GM21515 (cell line): ENCODE data around the gene TTLL1.
"Not testable (repeated sequence)": the region's sequence is repeated elsewhere in the genome, so short reads cannot be mapped to it uniquely, and the experiment has no call there.

Experiments
- ATAC-seq: cut with Tn5 transposase; IDR thresholded peaks from one replicate; pipeline ENCODE4 v1.9.1; 2021; ENCODE audit not compliant: unreplicated experiment

The TTLL1 gene

DNA sequence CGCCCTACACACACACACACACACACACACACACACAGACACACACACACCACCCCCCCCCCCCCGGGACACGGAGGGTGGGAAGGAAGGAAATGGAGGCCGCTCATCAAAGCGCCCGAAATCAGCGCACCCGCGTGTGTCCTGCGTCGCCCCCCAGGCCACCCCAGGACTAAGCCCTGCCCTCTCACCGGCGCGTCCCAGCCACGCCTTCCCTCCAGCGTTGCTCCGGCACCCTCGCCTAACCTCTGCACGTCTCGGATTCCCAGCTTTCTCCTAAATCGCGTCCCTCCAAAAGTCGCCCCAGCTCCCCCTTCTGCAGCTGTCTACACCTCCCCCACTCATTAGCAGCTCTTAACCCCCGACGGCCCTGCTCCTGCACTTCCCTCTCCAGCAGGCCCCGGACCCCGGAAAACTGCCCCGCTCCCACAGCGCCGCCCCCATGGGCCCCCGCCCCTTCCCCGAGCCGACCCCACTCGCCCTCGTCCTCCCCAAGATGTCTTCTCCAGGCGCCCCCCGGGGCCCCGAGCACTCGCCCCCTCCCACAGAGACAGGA is 74.8 kb downstream of the TTLL1 start:
- peak; percentile 9 for ATAC-seq

DNA sequence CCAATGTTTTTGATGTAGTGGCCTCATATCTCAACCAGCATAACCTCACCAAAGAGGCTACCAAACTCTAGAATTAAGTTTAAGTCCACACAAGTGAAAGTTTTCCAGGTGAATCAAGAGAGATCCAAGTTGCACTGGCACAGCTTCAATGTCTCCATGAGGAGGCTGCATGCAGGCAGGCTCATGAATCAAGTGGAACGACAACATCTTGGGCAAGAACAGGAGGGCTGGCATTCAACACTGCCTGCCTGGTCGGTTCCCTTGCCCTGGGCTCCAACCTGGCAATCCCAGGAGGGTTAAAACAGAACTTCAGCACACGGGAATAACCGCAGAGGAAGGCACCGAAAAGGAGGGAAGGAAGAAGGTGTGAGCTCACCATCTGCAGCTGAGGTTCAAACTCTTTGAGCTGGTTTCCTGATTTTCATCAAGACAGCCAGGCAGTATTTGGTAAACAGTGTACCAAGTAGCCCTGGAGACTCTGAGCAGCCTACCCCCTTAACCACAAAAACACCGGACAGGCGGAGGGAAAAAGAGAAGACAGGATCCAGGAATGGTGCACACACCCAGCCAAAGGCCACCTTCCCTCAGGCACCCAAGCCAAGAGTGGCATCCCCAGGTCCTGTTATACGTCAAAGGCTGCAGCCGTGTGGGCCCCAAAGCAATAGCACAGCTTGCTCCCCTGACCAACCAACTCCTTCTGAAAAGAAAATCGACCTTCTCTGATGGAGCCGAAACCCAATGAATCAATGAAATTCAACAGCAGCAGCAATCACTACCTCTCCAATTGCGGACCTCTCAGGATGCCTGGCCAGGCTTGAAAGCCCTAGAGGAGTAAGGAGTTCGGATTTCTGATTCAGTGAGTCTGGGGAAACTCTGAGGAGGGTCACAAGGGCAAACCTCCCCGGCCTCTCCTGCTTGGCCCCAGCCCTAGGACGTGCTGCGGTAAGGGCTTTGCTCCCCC is 75.6 kb downstream of the TTLL1 start:
- peak; percentile 6 for ATAC-seq

DNA sequence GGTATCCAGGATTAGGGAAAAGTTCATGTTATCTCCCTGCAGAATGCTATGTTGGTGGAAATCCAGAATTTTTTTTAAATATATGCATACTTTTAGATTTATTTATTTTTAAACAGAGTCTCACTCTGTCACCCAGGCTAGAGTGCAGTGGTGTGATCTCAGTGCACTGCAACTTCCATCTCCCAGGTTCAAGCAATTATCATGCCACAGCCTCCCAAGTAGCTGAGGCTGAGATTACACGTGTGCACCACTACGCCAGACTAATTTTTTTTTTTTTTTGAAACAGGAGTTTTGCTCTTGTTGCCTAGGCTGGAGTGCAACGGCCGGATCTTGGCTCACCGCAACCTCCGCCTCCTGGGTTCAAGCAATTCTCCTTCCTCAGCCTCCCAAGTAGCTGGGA is 76.8 kb downstream of the TTLL1 start:
- ATAC-seq, result no peak

DNA sequence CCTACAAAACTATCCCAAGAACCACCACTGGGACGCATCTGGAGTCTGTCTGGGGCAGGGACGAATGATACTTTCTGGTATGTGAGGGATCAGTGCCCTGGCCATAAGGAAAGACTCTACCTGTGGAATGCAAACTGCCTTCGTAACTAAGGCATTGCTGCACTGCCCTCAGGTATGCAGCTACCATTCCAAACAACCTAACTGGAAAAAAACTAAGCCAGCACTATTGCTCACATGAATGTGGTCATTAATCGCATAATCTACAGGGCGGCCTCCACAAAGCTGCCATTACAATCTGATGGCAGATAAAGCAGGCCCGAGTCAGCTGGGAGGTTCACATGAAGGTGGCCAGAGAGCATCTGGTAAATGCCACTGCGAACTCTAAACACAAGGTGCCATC is 78.1 kb downstream of the TTLL1 start:
- ATAC-seq, result no peak

DNA sequence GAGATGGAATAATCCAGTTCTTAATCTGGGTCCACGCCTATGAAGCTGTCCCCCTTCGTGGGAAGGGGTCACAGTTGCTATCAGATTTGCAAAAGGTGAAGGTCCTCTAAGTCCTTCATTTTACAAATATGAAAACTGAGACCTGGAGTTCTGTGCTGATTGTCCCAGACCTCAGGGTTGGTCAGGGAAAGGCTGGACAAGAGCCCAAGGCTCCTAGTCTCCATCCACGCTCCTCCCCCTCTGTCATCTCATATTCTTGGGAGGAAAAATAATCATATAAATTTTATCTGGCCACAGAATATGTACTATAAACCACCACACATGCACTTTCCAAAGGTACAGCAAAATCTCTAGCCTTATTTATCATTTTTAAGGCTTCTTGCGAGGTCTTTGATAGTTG is 79.7 kb downstream of the TTLL1 start:
- no peak for ATAC-seq

DNA sequence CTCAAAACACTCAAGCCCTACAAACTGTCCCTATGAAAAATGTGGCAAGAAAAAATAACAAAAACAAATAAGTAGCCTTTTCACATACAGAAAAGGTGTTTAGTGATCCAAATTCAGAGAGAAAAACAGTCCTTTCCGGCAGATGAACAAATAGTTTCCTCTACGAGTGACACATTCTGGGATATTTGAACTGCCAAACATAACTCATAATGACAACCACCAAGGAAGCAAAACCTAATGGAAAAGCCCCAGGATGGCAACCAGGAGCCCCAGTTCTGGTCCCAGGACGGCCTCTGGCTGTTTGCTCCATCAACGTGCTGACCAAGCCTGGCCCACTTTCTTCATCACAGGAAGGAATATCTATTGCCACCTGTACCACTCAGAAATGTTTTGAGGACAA is 80.3 kb downstream of the TTLL1 start:
- no peak for ATAC-seq

DNA sequence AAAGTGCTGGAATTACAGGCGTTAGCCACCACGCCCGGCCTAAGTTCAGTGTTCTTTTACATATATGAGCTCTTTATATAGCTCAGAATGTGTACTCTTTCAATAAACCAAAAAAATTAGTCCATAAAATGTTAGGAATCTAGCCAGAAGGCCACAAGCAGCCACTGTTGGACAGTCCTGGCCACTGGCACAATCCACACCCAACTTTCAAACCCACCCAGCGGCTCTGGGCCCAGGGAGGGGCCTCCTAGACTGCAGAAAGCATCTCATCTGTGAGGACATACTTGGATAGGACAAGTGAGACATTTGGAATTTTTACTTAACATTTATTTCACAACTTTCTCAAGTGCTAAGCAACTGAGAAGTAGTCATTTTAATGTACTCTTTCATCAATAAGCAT is 80.7 kb downstream of the TTLL1 start:
- ATAC-seq, result no peak

DNA sequence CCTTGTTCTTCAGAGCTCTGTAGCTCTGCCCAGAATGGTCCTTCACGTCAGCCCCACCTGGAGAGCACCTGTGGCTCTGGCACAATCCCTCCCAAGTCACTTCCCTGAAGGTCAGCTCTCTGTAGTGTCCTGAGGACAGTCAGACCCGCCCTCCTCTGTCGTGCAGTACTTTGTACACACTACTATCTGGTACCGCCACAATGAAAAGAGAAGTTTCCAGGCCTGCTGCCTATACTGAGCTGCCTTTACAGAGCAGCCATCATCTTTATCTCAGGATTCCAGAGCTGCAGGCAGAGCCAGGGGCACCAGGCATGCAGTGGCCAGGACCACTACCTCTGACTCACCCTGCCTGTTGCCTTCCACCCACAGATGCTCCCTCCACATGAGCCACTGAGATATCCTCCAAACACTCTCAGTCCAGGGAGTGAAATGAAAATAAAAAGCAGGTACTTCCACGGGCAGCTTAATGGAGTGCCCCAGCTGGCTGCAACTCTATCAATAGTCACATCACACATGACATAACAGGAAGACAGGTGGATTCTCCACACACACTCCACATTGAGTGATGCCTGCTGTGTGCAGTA is 81.6 kb downstream of the TTLL1 start:
- no peak for ATAC-seq

DNA sequence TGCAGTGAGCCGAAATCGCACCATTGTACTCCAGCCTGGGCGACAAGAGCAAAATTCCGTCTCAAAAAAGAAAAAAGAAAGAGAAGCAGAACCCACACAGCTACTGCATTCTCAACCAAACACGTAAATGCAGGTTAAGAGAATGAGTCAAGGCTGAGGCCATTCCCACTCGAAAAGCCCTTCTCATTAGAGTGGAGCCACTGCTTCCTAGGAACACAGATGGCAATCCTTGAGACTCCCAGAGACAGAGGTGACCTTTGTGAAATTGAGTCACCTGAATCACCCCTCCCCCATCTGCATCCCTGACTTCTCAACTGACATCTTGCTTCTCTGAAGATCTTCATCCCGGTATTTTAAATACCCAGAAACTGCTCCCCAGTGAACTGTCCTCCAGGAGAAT is 82.4 kb downstream of the TTLL1 start:
- no peak for ATAC-seq

DNA sequence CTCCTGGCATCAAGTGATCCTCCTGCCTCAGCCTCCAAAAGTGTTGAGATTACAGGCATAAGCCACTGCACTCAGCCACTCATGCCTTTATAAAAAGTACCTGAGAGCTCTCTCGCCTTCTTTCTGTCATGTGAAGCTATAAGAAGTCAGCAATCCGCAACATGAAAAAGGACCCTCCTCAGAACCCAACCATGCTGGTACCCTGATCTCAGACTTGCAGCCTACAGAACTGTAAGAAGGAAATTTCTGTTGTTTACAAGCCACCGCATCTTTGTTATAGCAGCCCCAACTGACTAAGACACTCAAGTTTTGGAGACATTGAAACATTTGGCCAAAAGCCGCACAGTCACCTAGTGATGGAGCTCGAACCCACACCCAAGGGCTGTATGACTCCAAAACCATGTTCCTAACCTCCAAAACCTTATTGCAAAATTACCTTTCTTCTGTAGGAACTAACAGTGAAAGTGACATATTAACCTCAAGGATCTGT is 83.1 kb downstream of the TTLL1 start:
- ATAC-seq, result no peak

DNA sequence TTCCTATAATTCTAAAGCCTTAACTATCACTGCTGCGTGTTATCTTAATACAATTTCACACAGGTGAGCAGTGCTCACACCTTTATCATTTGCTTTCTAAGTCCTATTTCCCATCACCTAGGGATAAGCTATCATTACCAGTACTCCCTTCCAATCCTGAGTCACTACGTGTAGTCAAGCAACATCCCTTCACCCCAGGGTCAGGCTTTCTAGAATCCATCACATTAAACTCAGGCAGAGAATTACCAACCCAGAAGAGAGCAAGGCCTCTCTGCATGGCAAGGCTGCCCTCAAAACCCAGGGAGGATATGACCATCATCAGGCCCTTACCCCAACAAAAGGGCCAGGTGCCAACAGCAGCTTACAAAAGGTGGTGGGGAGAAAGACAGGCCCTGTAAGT is 84.1 kb downstream of the TTLL1 start:
- ATAC-seq, result no peak

DNA sequence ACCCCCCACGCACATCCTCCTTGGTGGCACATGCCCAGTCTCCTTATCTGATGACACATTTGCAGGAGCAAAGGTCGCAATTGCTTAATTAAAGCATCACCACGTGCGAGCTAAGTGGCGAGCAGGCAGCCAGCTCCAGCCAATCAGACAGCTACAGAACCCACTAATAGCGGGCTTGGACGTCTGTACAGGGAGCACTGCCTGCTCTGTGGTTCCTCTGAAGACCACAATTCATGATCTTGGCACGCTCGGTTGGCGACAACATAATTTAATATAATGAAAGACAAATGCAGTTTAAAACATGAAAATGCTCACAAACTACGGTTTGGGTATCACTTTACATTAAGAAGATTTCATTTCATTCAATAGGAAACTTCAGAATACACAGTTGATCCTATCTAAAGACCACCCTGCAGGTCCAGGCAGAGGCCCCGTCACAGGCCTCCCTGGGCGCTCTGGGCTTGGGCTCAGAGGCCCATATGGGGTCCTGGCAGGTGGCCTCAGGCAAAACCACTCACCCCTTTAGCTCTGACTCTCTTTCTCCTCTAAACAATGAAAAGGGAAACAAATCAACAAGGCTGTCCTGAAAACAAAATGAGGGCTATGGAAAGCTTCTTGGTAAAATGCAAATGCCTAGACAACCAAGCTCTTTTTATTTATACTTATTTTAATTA is 84.7 kb downstream of the TTLL1 start:
- no peak for ATAC-seq

DNA sequence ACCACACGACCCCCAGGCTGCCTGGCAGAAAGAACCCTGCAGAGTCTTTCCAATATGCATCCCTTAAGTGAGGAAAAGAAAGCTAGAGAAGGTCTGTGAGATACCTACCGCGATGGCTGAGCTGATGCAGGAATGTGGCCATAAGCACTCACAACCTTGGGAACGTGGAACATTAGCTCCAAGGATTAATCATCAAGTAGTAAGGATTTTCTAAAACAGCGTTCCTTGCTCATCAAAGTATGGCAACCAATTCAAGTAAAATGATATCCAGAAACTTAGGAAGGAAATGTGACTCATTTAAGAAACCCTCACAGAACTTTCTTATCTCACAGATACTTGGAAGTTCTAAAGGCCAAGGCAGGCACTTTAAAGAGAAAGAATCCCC is 87.0 kb downstream of the TTLL1 start:
- ATAC-seq, result no peak

DNA sequence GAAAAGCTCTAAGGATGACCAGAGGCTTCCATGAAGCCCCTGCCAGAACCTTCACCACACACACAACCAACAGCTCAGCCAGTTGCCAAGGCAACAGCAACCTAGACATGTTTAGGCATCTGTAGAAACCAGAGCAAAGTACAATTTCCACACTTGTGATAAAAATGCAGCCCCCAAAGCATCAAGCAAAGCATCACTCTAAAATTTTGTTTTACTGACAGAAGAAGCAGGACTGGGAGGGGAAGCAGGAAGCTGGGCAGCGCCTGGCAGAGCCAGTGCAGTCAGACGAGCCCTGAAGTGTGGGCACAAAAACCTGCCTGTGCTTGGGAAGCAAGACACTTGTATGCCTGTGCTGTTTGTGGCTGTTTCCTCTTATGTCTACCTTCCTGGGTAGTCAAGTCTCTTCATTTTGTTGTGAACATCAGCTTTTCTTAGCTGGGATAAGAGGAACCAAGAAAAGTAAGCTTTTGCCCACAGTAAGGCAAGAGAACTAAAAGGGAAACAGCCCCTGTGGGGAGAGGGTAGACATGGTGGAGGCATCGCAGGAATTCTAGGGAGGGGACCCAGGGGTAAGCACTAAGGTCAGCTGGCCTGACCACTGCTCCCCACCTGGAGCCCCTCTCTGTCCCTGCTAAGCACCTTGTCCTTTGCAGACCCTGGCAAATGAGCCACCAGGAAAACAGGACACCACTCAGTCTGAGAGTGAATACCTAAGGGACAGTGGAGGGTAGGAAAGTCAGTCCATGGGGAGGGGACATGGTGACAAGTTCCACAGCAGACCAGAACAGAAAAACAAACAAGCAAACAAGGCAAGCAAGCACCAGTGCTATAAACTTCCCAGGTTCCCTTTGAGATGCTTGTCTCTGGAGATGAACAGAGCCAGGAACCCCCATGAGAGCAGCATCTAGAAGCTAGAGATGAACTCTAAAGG is 87.7 kb downstream of the TTLL1 start:
- ATAC-seq, result no peak

DNA sequence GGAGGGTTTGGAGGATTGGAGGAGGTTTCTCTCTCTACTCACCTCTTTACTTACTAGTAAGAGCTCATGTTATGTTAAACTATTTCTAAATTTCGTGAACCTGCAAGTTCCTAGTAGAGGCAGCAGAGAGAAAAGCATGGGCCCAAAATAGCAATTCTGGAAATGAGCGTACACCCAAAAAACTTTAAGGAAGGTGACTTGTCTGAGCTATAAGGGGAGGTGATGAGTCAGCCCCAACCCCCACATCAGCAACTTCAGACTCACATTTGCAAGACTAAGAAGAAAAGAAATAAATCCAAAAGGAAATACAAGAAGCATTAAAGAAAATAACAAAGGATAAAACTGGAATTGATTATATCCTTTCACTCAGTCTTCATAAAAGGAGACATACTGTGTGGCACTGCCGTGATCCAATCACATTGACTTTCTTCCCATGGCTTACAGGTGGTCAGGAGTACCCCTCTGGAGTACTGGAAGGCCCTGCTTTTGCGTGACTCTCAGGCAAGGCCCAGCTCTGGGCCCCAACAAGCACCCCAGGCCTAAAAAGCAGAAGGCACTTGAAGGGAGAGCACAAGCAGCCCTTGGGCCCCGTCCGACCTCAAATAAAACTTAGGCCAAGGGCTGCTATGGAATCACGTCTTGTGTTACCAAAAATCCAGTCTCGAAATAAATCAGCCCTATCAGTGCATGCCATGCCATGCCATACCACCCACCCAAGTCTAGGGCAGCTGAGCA is 88.6 kb downstream of the TTLL1 start:
- ATAC-seq, result no peak

DNA sequence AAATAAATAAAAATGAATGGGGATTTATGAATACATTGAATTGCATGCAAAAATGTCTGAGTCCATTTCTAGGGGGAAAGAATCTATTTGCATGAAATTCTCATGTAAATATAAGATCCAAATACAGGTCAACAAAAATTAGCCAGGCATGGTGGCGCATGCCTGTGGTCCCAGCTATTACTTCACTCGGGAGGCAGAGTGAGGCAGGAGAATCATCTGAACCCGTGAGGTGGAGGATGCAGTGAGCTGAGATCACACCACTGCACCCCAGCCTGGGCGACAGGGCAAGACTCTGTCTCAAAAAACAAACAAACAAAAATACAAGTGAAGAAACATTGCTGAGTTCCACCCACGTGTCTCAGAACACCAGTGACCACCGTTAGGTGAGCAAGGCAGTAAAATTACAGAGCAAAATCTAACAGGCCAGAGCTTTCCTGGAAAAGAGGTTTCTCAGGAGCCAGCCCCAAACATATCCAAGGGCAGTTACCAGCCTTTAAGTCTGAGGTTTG is 91.6 kb downstream of the TTLL1 start:
- ATAC-seq, result no peak

DNA sequence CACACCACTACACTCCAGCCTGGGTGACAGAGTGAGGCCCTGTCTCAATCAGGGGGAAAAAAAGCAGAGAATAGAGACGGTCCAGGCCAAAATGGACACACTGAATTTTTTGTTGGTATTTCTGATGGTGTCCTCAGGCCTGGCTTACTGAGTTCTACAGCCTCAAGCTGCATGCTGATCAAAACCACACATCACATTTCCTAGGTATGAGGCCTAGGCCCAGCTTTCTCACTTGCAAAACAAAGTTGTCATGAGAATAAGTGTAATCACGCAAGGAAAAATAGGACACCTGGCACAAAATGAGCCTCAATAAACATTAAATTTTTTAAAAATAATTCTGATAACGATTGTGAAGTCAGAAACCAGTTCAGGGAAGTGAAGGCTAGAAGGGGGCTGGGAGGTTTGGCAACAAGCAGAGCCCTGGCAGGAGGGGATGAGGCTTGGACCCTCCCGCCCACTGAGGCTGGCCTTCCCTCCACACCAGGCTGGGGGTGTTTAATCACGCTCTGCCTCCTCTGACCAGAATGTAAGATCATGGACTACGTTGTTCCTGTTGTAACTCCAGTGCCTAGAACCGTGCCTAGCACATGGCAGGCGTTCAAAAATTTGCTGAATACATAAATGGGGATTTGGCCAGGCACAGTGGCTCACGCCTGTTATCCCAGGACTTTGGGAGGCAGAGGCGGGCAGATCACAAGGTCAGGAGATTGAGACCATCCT is 92.4 kb downstream of the TTLL1 start:
- ATAC-seq, result no peak

DNA sequence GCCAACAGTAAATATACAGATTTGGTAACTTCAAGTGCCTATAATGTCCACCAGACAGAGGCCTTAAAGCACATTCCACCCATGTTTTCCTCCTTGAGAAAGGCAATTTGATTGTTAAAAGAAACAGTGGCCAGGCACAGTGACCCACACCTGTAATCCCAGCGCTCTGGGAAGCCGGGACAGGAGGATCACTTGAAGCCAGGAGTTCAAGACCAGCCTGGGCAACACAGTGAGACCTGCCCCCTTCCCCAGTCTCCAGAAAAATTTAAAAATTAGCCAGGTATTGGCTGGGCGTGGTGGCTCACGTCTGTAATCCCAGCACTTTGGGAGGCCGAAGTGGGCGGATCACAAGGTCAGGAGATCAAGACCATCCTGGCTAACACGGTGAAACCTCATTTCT is 93.5 kb downstream of the TTLL1 start:
- ATAC-seq, result not testable (repeated sequence)
